HG03060 (cell line): ENCODE results near the gene PTPRT.

Experiments used
- ATAC-seq: cut with Tn5 transposase; IDR thresholded peaks from one replicate; pipeline ENCODE4 v1.9.1; 2021; ENCODE audit warnings: low read depth, moderate number of reproducible peaks; ENCODE audit not compliant: unreplicated experiment

Gene PTPRT

GRCh38 chr20:42364446-42364845 lies 825.3 kb downstream of the PTPRT start:
- ATAC-seq: no peak

- ATAC-seq: no peak
Measured at GRCh38 chr20:42361402-42361970, 828.2 kb downstream of the PTPRT start.

GRCh38 chr20:42360621-42361020 lies 829.1 kb downstream of the PTPRT start:
- ATAC-seq: no peak

- ATAC-seq: no peak
Measured at GRCh38 chr20:42359617-42360016, 830.1 kb downstream of the PTPRT start.

- no peak for ATAC-seq
Measured at GRCh38 chr20:42352096-42352495, 837.6 kb downstream of the PTPRT start.

- no peak for ATAC-seq
Measured at GRCh38 chr20:42350521-42350920, 839.2 kb downstream of the PTPRT start.

- no peak for ATAC-seq
Measured at GRCh38 chr20:42346189-42347170, 843.2 kb downstream of the PTPRT start.

- no peak for ATAC-seq
Measured at GRCh38 chr20:42341654-42342053, 848.1 kb downstream of the PTPRT start.

- ATAC-seq: no peak
Measured at GRCh38 chr20:42340368-42340767, 849.3 kb downstream of the PTPRT start.

GRCh38 chr20:42338294-42339201 lies 851.2 kb downstream of the PTPRT start:
- ATAC-seq: no peak

- no peak for ATAC-seq
Measured at GRCh38 chr20:42336576-42336975, 853.1 kb downstream of the PTPRT start.

- ATAC-seq: no peak
Measured at GRCh38 chr20:42319252-42320013, 870.3 kb downstream of the PTPRT start.

GRCh38 chr20:42313704-42314103 lies 876.0 kb downstream of the PTPRT start:
- no peak for ATAC-seq

- ATAC-seq: no peak
Measured at GRCh38 chr20:42309050-42309449, 880.7 kb downstream of the PTPRT start.

GRCh38 chr20:42308171-42308570 lies 881.5 kb downstream of the PTPRT start:
- no peak for ATAC-seq

- ATAC-seq: no peak
Measured at GRCh38 chr20:42295592-42295991, 894.1 kb downstream of the PTPRT start.

- ATAC-seq: no peak
Measured at GRCh38 chr20:42294976-42295375, 894.7 kb downstream of the PTPRT start.

GRCh38 chr20:42281801-42282200 lies 907.9 kb downstream of the PTPRT start:
- ATAC-seq: no peak

GRCh38 chr20:42276718-42277602 lies 912.7 kb downstream of the PTPRT start:
- ATAC-seq: no peak
